ENCODE results near the gene CPSF7.
A peak's percentile ranks its signal among the peaks of the same experiment; 100 is the strongest.
"Not testable (repeated sequence)": the region's sequence is repeated elsewhere in the genome, so short reads cannot be mapped to it uniquely, and the experiment has no call there.

The CPSF7 gene

DNA sequence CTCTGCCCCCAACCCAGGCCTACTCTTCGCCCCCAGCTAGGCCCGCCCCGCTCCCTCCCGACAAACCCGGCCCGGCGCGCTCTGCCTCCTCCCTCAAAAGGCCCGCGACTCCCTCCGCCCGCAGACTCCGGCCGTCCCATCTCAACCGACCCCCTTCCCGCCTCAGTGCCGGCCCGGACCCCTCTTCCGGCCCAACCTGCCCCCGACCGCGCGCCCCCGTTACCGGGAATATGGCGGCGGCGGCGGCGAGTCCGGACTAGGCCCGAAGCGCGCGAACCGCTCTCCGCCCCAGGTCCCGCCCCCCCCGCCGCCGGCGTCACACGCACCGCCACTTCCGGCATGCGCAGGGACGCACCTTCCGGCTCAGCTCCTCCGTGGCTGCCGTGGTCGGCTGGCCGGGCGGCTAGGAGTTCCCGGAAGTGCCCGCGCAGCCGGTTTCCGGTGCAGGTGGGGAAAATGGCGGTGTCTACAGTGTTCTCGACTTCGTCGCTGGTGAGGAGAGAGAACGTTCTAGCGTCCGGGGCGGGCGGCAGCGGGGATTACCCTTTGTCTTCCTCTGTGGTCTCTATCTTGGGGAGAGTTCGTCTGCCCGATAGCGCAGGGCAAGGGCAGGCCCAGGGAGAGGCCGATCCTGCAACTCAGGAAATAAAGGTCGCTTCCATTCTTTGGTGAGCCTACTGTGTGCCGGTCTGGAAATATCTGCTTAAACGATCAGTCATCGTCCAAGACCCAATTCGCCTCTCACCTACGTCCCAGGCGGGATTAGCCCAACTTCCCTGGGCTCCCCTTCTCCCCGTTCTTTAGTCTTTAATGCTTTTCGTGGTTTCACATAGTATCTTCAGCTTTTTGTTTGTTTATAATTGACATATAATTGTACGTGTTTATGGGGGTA, at the start of gene CPSF7, which contains the start of gene SDHAF2:
TSS of gene CPSF7 (minus strand) at position 285 of the 892 bp plus-strand sequence. CDS start 740 bp downstream, outside the sequence.
TSS of gene SDHAF2 (plus strand) at position 434 of the 892 bp plus-strand sequence. CDS start at position 457, 23 bp downstream.
- peak; percentile 98 for DNase-seq (ENCODE audit: low spot score)

- peak; percentile 94 for DNase-seq (ENCODE audit: low spot score)
Observed at GRCh38 chr11:61477727-61478148, 48.0 kb upstream of the CPSF7 start.

DNA sequence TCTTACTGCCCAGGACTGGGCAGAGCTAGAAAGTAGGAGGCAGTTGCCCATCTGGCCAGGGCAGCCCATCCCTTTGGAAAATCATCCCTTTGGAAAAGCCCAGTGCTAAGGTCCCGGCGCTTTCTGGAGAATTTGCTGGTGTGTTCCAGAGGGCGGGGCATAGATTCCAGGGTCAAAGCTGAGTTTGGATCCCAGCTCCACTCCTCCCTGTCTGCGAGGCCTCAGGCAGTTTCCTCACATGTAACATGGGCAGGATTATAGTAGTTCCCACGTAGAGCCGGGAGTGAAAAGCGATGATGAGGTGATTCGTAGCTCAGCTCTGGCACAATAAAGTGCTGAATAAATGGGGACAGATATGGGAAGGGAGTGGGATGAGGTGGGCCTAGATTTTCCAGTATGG, 47.4 kb upstream of the CPSF7 start:
- DNase-seq (ENCODE audit: low spot score) = no peak

- DNase-seq (ENCODE audit: low spot score) = no peak
Observed at GRCh38 chr11:61476371-61476770, 46.6 kb upstream of the CPSF7 start.

GRCh38 chr11:61475433-61475832, 45.7 kb upstream of the CPSF7 start:
- no peak for DNase-seq (ENCODE audit: low spot score)

DNA sequence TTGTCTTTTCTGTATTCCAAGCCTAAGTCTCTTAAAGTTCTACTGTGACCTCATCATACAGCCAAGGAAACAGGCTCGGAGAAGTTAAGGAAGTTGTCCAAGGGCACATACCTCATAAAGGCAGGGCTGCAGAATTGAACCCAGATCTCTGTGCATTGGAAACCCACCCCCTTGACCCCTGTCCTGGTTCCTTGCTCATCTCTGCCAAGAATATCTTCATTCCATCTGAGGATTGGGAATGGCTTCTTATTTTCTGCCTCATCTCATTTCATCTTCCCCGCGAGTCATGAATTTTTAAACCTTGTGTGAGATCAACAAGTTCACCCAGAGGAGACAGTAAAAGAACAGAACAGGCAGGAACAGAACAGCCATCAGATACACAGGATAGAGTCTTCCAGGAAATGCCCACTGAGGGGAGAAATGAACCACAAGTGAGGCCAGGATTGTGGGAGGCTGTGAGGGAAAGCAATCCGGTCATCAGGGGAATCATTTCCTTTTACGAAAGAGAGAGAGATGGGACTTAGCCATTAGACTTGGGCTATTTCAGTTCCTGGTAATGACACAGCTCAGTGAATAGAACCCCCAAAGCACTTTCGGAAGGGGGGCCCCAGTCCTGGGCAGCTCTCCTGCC, 44.4 kb upstream of the CPSF7 start:
- DNase-seq (ENCODE audit: low spot score) = no peak

- no peak for DNase-seq (ENCODE audit: low spot score)
Observed at GRCh38 chr11:61473370-61474012, 43.7 kb upstream of the CPSF7 start.

DNA sequence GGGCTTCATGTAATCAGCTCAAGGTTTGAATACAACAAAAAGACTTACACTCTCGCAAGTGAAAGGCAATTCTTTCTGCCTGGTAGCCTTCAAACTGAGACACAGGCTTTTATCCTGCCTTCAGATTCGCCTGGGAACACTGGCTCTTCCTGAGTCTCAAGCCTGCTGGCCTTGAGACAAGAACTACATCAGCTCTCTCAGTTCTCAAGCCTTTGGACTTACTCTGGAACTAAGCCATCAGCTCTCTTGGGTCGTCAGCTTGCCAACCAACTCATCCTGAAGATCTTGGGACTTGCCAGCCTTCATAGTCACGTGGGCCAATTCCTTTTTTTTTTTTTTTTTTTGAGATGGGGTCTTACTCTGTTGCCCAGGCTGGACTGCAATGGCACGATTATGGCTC, 43.1 kb upstream of the CPSF7 start:
- DNase-seq (ENCODE audit: low spot score) = no peak

DNA sequence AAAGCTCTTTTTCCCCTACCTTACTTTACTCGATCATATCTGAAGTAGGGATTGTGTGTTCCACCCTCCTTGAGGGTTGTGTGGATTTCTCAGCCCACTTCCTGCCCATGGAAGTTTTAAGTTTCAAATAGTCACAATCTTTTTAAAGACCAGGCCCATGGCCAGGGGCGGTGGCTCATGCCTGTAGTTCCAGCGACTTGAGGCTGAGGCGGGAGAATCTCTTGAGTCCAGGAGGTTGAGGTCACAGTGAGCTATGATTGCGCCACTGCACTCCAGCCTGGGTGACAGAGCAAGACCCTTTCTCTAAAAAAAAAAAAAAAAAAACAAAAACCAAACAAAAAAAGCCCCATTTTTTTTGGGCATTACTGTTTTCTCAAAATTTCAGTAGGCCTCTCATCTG, 42.5 kb upstream of the CPSF7 start:
- DNase-seq (ENCODE audit: low spot score) = no peak

DNA sequence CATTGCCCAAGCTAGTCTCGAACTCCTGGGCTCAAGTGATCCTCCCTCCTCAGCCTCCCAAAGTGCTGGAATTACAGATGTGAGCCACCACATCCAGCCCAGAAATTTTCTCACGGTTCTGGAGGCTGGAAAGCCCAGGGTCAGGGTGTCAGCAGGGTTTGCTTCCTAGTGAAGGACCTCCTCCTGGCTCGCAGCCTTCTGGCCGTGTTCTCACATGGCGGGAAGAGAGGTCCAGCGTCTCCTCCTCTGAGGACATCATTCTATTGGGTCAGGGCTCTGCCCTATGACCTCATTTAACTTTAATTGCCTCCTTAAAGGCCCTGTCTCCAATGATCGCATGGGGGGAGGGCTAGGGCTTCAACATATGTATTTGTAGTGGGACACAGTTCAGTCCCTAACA, 38.2 kb upstream of the CPSF7 start:
- no peak for DNase-seq (ENCODE audit: low spot score)

- DNase-seq (ENCODE audit: low spot score) = not testable (repeated sequence)
Observed at GRCh38 chr11:61467602-61468001, 37.8 kb upstream of the CPSF7 start.

GRCh38 chr11:61460986-61461385, 31.2 kb upstream of the CPSF7 start:
- DNase-seq (ENCODE audit: low spot score) = no peak

DNA sequence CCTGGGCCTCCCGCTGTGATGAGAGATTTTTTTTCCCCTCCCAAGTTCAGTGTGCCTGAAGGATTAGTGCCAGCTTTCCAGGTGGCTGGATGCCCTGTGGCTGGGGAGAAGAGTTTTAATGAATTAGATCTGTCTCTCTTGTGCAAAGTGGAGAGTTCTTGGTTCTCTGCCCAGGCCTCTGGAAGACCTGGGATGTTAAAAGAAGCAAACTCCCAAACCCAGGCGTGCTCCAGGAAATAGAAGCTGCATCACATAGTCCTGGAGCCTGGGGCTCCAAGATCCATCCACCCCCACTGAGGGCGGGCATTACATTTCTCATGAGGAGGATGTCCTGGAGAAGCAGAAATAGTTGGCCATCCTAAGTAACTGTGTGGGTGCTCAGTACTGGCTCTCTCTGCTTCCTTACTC, 30.7 kb upstream of the CPSF7 start:
- DNase-seq (ENCODE audit: low spot score) = no peak

- DNase-seq (ENCODE audit: low spot score) = no peak
Observed at GRCh38 chr11:61454520-61454919, 24.7 kb upstream of the CPSF7 start.

DNA sequence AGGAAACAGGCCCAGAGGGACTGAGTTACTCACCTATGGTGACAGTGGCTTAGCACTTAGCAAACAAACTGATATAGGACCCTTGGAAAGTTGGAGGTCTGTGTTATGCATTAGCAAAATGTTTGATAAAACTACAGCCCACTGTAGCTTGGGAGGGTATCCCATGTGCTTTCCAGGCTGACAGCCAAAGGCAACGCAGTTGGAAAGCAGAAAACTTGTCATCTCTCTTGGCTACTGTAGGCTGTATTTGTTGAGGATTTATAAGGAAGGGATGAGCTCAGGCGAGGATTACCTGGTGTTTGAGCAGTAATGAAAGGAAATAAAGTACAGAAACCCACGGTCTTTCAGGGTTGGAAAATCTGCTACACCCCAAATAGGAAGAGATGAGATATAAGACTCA, 23.9 kb upstream of the CPSF7 start:
- no peak for DNase-seq (ENCODE audit: low spot score)

- DNase-seq (ENCODE audit: low spot score) = no peak
Observed at GRCh38 chr11:61452825-61453224, 23.1 kb upstream of the CPSF7 start.

DNA sequence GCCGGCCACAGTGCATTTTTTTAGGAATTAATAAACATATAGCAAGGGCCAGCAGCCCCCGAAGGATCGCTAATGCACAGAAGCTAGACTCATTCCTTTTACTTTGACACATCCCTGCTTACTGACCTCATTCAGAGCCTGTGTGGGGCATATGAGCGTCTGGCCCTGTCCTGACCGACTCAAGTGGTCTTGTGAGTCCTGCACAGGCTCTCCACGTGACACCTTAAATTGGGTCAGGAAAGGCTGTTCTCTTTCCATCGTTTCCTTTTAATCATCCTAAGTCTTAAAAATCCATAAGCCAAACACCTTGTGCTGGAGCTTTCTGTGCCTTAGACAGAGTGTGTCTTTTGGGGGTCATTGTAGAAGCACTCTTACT, 18.8 kb upstream of the CPSF7 start:
- DNase-seq (ENCODE audit: low spot score) = no peak

- DNase-seq (ENCODE audit: low spot score) = no peak
Observed at GRCh38 chr11:61447601-61448551, 18.1 kb upstream of the CPSF7 start.

- peak; percentile 92 for DNase-seq (ENCODE audit: low spot score)
Observed at GRCh38 chr11:61446211-61446651, 16.5 kb upstream of the CPSF7 start.

DNA sequence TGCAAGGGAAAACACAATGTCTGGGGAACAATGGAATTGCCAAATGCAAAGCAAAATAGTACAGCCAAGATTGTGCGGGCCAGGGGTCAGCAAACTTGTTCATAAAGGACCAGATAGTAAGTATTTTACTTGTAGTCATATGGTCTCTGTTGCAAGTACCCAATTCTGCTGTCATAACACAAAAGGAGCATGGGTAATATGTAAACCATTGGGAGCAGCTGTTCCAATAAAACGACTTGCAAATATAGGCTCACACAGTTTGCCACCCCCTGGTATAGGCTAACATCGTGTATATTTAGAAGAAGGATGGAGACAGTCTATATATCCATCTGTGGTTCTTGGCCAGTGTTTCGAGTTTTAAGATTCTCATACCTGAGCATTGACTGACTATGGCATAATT, 15.7 kb upstream of the CPSF7 start:
- DNase-seq (ENCODE audit: low spot score) = no peak

DNA sequence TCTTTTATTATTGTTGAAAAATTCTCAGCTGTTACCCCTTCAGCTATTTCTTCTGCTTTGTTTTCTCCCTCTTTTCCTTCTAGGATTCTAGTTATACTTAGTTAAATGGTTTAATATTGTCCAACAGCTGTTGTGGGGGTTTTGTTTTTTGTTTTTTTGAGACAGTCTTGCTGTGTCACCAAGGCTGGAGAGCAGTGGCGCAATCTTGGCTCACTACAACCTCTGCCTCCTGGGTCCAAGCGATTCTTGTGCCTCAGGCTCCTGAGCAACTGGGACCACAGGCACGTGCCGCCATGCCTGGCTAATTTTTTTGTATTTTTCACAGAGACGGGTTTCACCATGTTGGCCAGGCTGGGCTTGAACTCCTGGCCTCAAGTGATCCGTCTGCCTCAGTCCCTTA, 12.8 kb upstream of the CPSF7 start:
- no peak for DNase-seq (ENCODE audit: low spot score)

DNA sequence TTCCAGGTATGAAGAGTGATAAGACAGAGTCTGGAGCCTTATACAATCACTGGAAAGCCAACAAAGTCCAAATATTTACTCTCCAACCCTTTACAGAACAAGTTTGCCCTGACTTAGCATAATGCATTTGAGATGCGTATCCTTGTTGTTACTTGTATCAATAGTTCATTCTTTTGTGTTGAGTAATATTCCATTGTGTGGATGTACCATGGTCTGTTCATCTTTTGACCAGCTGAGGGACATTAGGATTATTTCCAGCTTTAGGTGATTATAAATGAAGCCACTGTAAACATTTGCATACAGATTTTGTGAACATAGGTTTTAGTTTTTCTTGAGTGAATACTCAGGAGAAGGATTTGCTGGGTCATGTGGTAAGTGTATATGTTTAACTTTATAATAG, 9.8 kb upstream of the CPSF7 start:
- no peak for DNase-seq (ENCODE audit: low spot score)

Measured in HuH-7 (cell line).